CD4-positive, alpha-beta T cell treated with Interleukin-15 for 4 hours (primary cell): ENCODE measurements around the gene TSHZ1.
"Not testable (repeated sequence)": the region's sequence is repeated elsewhere in the genome, so short reads cannot be mapped to it uniquely, and the experiment has no call there.

ENCODE experiments used
- DNase-seq: peaks from one replicate; pipeline ENCODE4 v3.0.0-alpha.2; 2020; ENCODE audit warnings: low spot score

TSHZ1 gene

DNA sequence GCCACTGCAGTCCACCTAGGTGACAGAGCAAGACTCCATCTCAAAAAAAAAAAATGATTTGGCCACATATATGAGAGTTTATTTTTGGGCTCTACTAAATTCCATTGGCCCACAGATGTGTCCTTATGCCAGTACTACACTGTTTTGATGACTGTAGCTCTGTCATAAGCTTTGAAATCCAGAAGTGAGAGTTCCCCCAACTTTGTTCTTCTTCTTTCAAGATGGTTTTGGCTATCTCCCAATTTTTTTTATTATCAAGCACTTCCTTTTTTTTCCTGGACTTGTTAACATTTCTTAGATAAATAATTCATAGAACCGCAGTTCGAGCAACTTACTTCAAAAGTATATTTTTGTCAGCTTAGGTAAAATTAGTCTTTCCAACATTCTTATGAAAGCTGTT, 96.9 kb downstream of the TSHZ1 start:
- DNase-seq = no peak

DNA sequence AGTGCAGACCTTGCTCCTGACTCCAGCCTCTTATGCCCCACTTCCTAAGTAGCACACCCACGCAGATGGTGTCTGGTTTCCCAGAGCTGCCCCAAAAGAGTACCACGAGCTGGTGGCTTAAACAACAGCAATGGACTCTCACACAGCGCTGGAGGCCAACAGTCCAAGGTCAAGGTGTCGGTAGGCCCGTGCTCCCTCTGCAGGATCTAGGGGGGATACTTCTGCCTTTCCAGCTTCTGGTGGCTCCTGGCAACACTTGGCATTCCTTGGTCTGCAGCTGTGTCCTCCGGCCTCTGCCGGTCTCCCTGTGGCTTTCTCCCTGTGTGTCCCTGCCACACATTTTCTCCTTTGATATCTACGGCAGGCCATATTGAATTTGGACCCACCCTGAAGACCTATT, 99.0 kb downstream of the TSHZ1 start:
- DNase-seq = no peak

DNA sequence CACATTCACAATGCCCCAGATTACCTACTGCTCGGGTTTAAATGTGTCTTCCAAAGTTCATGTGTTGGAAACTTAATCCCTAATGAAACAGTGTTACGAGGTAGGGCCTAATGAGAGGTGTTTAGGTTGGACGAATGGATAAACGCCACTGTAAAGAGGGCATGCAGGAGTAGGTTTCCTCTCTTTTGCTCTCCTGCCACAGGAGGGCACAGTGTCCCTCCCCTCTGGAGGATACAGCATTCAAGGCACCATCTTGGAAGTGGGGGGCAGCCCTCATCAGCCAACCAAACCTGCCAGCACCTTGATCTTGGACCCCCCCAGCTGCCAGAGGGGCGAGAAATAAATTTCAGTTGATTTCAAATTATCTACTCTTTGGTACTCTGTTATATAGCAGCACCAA, 103.5 kb downstream of the TSHZ1 start:
- no peak for DNase-seq

DNA sequence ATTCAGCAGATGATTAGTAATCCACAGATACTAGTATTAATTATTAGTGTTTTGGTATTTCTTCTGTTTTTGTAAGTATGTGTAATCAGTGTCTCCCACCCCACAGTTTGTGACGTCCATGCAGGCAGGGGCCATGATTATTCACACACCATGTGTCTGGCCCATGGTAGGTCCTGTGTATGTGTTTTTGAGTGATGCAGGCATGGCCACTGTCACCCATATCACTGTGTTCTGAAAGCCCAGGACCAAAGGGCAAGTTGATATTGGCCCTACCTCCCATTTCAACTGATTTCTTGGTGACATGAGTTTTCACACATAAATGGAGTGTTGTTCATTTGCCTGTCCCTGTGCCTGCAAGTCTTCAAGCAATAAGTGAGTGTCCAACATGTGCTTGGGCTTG, 104.0 kb downstream of the TSHZ1 start:
- DNase-seq = no peak

DNA sequence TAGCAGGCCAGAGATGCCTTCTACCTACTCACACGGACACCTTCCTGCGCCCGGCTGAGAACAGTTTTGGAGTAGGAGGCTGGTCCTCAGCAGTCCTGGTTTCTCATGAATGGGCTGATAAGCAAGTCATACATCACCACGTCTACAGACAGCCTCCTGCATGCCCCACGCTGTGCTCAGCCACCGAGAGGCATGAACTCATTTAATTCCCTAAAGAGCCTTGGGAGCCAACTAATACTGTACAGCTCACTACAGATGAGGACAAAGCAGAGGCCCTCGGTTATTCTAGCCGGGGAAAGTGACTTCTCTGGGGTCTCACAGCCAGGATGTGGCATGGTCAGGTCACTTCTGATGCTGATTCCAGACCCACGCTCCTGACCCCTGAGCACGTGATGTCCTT, 105.6 kb downstream of the TSHZ1 start:
- DNase-seq = no peak

DNA sequence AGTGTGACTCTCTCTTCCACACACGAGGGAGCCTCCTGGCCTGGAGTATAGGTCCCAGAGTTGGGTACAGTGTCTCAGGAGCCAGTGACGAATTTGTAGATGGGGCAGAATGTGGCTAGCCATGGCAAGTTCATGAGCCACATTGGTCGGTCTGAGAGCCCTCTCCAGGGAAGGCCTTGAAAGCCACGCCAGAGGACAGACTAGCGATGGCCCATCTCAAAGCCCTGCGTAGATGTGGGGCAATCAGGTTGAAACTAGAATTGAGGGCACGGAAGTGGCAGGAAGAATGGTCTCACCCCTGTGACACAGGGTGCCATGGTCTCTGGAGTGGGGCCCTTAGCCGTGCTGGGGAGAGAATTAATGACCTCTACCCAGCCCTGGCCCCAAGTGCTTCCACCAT, 106.2 kb downstream of the TSHZ1 start:
- DNase-seq = no peak

DNA sequence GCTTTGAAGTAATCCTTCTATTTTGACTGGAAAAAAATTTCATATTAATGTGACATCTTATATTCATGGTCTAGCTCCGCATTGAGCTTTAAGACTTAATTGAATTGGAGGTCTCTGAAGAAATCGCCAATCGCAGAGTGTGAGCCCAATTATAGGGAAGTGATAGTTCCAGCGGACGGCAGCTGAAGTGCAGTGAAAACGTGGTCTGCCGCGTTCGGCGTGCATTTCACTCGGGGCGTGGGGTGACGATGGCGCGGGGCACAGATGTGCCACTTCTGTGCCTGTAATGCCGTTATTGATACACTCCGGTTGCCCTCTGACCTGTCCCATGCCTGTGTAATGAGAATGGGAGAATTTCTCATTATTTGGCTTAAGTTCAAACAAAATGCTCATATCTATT, 106.7 kb downstream of the TSHZ1 start:
- DNase-seq = no peak

DNA sequence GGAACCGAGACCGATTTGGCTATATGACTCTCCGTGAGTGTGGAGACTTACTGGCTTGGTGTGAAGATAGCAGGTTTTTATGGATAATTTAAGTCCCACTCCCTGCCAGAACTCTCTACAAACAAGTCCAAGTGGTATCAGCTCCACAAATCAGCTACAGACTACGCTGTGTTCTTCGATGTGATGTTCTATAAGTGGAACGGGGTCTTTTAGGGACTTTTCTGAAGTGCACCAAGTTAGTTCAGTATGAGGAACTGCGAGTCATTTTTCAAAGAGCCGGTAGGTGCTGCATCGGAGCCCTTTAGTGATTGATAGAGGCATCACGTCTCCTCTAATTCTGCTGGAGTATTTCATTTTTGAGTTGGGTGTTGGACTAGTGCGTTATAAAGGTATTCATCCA, 107.1 kb downstream of the TSHZ1 start:
- no peak for DNase-seq

DNA sequence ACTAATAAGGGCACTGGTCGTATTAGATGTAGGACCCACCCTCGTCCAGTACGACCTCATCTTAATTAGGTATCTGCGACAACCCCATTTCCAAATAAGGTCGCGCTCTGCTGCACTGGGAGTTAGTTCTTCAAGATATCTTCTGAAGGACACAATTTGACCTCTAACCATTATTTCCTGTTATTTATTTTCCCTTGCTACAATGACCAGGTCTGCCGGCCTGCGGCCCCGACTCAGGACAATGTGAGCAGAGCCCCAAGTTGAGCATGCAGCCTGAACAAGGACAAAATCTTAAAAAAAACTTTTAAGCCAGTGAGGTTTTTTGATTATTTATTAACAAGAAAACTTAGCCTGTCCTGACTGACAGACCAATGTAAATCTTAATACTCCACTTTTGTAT, 109.3 kb downstream of the TSHZ1 start:
- no peak for DNase-seq

DNA sequence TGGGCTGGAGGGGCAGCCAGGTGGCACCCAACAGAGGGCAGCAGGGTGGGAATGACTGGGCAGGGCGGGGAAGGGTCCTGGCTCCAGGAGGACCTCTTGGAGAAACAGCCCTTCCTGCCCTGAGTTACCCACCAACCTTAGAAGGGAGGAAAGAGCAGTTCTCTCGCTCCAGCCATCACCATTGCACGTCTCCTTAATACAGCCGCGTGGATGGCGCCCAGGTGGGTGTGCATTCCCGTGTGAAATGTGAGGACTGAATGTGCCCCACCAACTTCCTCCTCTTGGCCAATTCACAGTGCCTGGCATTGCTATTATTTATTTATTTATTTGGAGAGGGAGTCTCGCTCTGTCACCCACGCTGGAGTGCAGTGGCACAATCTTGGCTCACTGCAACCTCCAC, 109.9 kb downstream of the TSHZ1 start:
- no peak for DNase-seq

DNA sequence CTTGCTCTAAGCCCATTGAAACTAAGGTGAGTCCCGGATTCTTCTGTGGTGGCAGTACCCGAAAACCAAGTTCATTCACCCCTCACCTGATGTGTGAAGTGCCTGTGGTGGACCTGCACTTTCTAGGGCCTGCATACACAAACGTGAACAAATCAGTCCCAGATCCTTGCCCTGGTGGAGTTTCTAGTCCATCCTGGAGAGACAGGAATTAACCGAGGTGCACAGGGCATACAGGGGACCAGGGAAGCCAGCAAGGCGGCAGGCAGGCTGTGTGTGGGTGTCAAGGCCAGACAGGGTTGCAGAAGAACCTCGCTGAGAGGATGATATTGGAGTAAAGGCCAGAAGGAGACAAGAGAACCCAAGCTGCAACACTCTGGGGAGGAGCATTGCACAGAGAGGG, 110.8 kb downstream of the TSHZ1 start:
- no peak for DNase-seq

DNA sequence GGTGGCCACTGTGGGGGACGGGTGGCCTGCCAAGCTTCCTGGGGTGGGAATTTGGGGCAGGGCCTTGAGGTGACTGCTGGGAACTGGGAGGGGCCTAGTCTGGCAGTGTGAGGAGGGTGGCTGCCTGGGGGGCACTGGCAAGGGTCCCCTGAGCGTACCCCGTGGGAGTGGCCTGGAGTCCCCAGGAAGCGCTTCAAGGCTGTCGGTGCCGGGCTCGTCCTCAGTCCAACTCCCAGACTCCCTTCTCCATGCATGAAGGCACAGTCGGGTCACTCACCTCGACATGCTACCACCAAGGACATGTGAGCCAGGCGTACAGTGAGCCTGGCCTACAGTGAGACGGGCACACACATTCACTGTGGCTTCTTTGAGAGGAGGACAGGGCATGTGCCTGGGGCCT, 111.6 kb downstream of the TSHZ1 start:
- no peak for DNase-seq

DNA sequence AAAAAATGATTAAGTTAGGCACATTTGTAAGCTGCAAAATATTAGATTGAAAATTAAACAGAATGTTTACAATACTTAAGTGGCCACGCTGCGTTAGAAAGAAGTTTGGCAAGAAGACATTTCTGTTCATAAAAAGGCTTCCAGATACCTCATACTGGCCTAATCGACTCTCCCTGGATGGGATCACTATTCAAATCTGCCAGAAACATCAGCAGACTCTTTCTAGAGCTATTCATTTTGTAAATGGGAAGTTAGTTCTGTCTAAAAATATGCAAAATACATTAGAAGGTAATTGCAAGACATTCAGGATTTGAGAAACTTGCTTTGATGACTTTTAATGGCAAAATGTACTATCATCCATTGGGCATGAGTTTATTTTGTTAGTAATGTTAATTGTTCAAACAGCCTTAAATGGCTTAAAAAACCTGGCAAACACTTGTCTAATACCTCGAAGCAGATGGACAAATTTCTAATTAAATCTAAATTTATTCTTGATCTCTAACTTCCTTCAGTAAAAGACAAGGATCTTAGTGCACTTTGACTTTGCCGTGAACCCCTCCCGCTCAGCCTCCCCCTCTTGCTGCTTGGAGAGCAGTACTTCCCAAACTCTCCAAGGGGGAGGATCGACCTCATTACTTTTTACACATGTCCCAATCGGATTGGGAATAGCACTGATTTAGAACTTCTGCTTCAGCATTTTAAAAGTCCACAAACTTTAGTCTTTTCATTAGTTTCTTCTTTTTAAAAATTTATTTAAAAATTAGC, 113.4 kb downstream of the TSHZ1 start:
- DNase-seq = no peak

DNA sequence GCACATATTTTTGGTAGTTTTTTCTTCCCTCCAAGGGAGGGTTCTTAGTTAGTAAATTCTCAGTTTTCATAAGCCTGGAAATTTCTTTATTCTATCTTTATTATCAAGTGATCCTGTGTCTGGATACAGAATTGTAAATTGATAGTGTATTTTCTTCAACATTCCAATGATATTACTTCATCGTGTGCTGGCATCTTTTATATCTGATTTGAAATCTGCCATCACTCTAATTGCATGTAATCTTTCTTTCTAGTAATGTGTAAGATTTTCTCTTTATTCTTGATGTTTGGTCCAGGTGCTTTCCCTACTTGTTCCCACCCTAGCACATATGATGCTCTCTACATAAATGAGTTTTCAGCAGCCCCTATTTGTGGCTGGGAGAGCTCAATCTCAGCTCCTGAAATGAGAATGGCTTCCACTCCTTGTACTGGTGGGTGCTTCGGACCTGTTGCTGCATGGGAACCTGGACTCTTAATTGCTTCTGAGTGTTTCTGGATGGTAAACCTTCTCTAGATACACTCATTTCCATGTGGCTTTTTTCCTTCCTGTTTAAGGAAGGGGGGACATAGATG, 114.2 kb downstream of the TSHZ1 start:
- no peak for DNase-seq

DNA sequence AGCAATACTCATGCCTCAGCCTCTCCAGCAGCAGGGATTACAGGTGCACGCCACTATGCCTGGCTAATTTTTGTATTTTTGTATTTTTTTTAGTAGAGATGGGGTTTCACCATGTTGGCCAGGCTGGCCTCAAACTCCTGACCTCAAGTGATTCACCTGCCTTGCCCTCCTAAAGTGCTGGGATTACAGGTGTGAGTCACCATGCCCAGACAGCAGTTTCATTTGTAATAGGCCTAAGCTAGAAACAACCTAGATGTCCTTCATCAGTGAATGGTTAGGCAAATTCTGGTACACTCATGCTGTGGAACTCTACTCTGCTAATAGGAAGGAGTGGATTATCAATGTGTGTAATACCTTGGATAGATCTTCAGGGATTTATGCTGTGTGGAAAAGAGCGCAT, 119.2 kb downstream of the TSHZ1 start:
- not testable (repeated sequence) for DNase-seq

DNA sequence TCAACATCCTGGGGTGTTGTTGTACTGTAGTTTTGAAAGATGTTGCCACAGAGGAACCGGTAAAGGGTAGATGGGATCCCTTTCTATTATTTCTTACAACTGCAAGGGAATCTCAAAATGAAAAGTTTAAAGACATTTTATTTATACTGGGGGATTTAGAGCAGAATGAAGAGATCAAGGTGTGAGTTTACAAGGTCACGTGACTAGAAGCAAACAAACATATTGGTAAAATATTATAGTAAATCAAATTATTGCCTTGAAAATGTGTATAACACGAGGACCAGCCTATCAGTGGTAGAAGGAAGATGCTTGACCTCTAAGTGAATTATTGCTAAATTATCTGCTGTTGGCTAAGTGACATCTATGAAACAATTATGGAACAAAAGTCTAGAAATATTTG, 119.7 kb downstream of the TSHZ1 start:
- DNase-seq = no peak

DNA sequence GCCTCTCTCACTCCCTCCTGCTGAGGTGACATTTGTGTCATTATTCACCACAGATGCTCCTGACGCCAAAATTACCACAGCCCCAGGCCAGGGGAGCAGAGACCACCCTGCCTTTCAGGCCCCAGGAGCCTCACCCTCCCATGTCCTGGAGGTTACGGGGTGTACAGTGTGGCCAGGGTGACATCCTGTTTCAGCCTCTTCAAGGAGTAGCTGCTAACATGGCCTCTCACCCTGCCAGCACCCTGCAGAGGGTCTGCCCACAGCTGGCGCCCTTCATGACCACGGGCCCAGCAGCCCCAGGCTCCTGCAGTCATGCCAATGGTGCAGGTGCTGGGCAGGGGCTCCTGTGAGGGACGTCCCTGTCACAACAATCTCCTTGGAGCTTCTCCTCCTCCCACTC, 124.3 kb downstream of the TSHZ1 start:
- DNase-seq = no peak

DNA sequence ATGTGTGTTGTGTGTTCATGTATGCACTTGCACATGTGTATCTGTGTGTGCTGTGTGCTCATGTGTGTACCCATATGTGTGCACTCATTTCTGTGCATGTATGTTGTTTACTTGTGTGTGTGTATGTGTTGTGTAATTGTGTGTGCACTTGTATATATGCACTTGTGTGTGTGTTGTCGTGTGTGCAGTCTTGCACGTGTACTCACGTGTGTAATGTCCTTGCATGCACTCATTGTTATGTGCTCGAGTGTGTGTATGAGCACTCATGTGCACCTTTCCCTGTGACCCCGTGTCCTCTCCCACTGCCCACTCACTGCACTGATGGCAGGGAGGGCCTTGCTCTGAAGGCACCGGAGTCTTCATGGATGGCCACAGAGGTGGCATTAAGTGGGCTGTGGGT, 124.9 kb downstream of the TSHZ1 start:
- no peak for DNase-seq

DNA sequence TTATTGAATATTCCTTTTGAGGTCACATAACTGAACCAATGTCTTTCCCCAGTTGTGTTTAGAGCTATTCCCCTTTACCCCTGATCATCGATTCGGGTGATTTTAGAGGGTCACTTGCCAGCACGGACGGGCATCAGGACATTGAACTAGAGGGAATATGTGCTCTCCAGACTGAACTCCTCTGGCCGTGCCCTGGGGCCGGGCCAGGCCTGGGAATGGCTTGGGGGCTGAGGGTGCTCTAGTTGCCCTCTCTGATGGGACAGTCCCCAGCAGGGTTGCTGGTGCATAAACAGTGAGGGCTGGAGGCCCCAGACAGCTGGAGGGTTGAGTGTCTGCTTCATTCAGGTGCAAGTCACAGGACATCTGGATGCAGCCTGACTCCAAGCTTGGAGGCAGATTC, 126.2 kb downstream of the TSHZ1 start:
- DNase-seq = no peak

DNA sequence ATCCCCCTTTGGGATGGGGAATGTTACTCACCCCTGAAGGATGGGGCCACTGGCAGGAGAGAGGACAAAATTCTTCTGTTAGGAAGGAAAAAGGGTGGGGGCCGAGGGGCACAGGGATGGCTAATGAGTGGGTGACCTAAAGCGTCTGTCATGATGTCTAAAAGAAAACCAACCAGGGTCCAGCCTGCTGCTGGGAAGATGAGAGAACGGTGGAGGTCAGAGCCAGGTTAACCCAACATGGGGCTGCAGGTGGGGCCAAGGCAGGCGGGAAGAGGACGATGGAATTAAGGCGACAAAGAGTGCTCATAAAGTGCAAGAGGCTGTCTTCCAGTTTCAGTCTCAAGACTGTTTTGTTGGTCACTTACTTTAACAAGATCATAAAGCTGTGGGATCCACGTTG, 126.8 kb downstream of the TSHZ1 start:
- DNase-seq = no peak

DNA sequence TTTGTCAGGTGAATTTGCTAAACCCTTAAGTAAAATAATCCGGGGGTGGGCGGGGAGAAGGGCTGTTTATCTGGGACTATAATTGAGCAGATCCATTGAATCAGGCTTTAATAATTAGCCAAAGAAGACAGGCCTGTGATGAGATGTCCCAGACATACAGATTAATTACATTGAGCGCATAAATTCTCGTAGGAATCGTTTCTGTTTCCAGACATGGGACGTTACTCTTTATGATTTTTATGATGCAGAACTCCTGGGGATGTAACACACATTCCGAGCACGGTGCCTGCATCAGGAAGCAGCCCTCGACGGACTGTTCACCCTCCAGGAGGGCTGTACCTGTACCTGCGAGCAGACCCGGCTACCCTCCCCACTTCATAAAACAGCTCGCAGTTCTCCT, 128.0 kb downstream of the TSHZ1 start:
- DNase-seq = no peak
